Measurements from ENCODE around the gene PPP1R15A. TPM values are rescaled to one million over a fixed set of nuclear protein-coding genes. Genes with fewer than 3 reads are reported as not detected.
A peak's percentile ranks its signal among the peaks of the same experiment; 100 is the strongest.

Gene PPP1R15A
- total RNA-seq, 6 donors from 2014 or later = 96.2 to 194 (median 114) TPM

DNA sequence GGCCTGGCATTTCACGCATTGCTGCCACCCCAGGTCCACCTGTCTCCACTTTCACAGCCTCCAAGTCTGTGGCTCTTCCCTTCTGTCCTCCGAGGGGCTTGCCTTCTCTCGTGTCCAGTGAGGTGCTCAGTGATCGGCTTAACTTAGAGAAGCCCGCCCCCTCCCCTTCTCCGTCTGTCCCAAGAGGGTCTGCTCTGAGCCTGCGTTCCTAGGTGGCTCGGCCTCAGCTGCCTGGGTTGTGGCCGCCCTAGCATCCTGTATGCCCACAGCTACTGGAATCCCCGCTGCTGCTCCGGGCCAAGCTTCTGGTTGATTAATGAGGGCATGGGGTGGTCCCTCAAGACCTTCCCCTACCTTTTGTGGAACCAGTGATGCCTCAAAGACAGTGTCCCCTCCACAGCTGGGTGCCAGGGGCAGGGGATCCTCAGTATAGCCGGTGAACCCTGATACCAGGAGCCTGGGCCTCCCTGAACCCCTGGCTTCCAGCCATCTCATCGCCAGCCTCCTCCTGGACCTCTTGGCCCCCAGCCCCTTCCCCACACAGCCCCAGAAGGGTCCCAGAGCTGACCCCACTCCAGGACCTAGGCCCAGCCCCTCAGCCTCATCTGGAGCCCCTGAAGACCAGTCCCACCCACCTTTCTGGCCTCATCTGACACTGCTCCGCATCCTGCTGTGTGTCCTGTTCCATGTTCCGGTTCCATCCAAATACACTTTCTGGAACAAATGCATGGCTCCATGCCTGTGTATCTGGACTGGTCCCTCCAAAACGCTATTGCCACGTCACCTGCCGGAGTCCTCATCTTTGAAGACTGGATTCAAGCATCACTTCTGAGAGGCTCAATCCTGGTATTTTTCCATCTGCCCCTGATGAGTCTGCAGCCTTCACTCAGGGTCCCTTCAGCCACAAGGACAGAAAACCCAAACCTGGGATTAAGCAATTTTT, 50.6 kb downstream of the PPP1R15A start:
- WGBS, 2 donors = 90 to 97% methylated on average over 15 to 17 of the region's 18 CpGs
- DNase-seq (no peak), ATAC-seq (ENCODE audit: low FRiP score in 2 of 2) (no peak)
- H3K27ac ChIP-seq = no peak overlapping the region
- no peaks in the 10 kb centered on the region for H3K27me3 ChIP-seq
- TF ChIP-seq EP300 (IDR thresholded peaks at IDR 0.05) (no peak), POLR2A (IDR thresholded peaks at IDR 0.05) (no peak), POLR2AphosphoS5 (IDR thresholded peaks at IDR 0.05) (no peak)
- TF ChIP-seq, protein P1, sequence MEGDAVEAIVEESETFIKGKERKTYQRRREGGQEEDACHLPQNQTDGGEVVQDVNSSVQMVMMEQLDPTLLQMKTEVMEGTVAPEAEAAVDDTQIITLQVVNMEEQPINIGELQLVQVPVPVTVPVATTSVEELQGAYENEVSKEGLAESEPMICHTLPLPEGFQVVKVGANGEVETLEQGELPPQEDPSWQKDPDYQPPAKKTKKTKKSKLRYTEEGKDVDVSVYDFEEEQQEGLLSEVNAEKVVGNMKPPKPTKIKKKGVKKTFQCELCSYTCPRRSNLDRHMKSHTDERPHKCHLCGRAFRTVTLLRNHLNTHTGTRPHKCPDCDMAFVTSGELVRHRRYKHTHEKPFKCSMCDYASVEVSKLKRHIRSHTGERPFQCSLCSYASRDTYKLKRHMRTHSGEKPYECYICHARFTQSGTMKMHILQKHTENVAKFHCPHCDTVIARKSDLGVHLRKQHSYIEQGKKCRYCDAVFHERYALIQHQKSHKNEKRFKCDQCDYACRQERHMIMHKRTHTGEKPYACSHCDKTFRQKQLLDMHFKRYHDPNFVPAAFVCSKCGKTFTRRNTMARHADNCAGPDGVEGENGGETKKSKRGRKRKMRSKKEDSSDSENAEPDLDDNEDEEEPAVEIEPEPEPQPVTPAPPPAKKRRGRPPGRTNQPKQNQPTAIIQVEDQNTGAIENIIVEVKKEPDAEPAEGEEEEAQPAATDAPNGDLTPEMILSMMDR (IDR thresholded peaks at IDR 0.05) = no peak
- H3K36me3 ChIP-seq = peaks cover 7 to 58% (median 46%) of the 10 kb centered on the region in 4 donors
- H3K4me3 ChIP-seq = no peak overlapping the region
- H3K9me3 ChIP-seq = no peaks in the 10 kb centered on the region
- H3K4me1 ChIP-seq = peaks cover 0 to 13% (median 10%) of the 10 kb centered on the region in 4 donors

DNA sequence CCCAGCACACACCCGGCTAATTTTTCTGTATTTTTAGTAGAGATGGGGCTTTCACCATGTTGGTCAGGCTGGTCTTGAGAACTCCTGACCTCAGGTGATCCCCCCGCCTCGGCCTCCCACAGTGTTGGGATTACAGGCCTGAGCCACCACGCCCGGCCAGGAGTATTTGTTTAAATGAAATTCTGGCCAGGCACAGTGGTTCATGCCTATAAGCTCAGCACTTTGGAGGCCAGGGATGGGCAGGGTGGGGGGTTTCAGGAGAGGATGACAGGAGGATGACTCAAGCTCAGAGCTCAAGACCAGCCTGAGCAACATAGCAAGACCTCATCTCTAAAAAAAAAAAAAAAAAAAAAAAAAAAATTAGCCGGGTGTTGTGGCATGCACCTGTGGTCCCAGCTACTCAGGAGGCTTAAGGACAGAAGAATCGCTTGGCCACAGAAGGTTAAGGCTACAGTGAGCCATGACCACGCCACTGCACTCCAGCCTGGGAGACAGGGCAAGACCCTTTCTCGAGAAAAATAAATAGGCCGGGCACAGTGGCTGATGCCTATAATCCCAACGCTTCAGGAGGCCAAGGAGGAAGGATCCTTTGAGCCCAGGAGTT, 53.1 kb downstream of the PPP1R15A start:
- Histone ChIP-seq H3K27ac (peak overlapping the region in 3 of 4 donors; percentile 53 to 73 (median 68)), H3K4me1 (peaks cover 0 to 14% (median 11%) of the 10 kb centered on the region in 4 donors), H3K27me3 (no peaks in the 10 kb centered on the region), H3K36me3 (peaks cover 7 to 33% (median 26%) of the 10 kb centered on the region in 4 donors), H3K4me3 (no peak overlapping the region), H3K9me3 (no peaks in the 10 kb centered on the region)
- DNase-seq (peak in 1 of 2 donors; percentile 43), ATAC-seq (ENCODE audit: low FRiP score in 2 of 2) (peak in 1 of 2 donors; percentile 38)
- TF ChIP-seq, protein P1 (IDR thresholded peaks at IDR 0.05) = no peak
- TF ChIP-seq EP300 (IDR thresholded peaks at IDR 0.05) (no peak), POLR2A (IDR thresholded peaks at IDR 0.05) (no peak), POLR2AphosphoS5 (IDR thresholded peaks at IDR 0.05) (no peak)
- 71 to 79% methylated on average over 7 to 11 of the region's 11 CpGs for WGBS, 2 donors

Other genes starting within 250 kb of the PPP1R15A start
- 10 to 100 TPM in 3 of 6 donors, 1 to 10 TPM in 3; 5.2 to 25.4 (median 10.0) TPM for gene DBP, start 235.0 kb upstream of the PPP1R15A start, total RNA-seq
- 1 to 10 TPM; 2.1 to 8.1 (median 5.3) TPM for gene CA11, start 226.2 kb upstream of the PPP1R15A start, total RNA-seq
- gene NTN5, start 199.4 kb upstream of the PPP1R15A start, total RNA-seq = 1 to 10 TPM in 3 of 6 donors, under 1 TPM in 2, not detected in 1; 0.57 to 3.1 (median 1.0) TPM
- gene FUT2, start 176.4 kb upstream of the PPP1R15A start, total RNA-seq = 1 to 10 TPM in 3 of 6 donors, under 1 TPM in 2, not detected in 1; 0.15 to 4.7 (median 1.9) TPM
- gene MAMSTR, start 152.7 kb upstream of the PPP1R15A start, total RNA-seq = 1 to 10 TPM in 5 of 6 donors, not detected in 1; 1.1 to 3.1 (median 1.3) TPM
- gene RASIP1, start 131.8 kb upstream of the PPP1R15A start, total RNA-seq = 10 to 100 TPM; 14.7 to 74.4 (median 26.3) TPM
- gene IZUMO1, start 125.5 kb upstream of the PPP1R15A start, total RNA-seq = 1 to 10 TPM in 5 of 6 donors, not detected in 1; 1.4 to 4.2 (median 2.5) TPM
- 10 to 100 TPM in 3 of 6 donors, 1 to 10 TPM in 3; 7.2 to 17.4 (median 10.1) TPM for gene FUT1, start 119.8 kb upstream of the PPP1R15A start, total RNA-seq
- gene FGF21, start 116.9 kb upstream of the PPP1R15A start, total RNA-seq = not detected
- gene BCAT2, start 61.4 kb upstream of the PPP1R15A start, total RNA-seq = 100 to 1,000 TPM in 1 of 6 donors, 10 to 100 TPM in 5; 50.7 to 221 (median 81.2) TPM
- gene HSD17B14, start 35.9 kb upstream of the PPP1R15A start, total RNA-seq = 10 to 100 TPM; 13.8 to 65.0 (median 28.5) TPM
- gene PLEKHA4, start 3.8 kb upstream of the PPP1R15A start, total RNA-seq = 10 to 100 TPM in 5 of 6 donors, 1 to 10 TPM in 1; 6.3 to 34.9 (median 21.2) TPM
- 1 to 10 TPM in 1 of 6 donors, under 1 TPM in 2, not detected in 3; 0.30 to 4.9 (median 0.86) TPM for gene TULP2, start 26.3 kb downstream of the PPP1R15A start, total RNA-seq
- 100 to 1,000 TPM; 278 to 463 (median 341) TPM for gene NUCB1, start 27.9 kb downstream of the PPP1R15A start, total RNA-seq
- gene DHDH, start 61.3 kb downstream of the PPP1R15A start, total RNA-seq = 1 to 10 TPM; 1.9 to 6.3 (median 2.8) TPM
- gene BAX, start 82.5 kb downstream of the PPP1R15A start, total RNA-seq = 100 to 1,000 TPM in 4 of 6 donors, 10 to 100 TPM in 2; 68.1 to 143 (median 112) TPM
- over 10,000 TPM in 3 of 6 donors, 1,000 to 10,000 TPM in 3; 5,928 to 23,282 (median 11,982) TPM for gene FTL, start 92.9 kb downstream of the PPP1R15A start, total RNA-seq
- gene GYS1, start 120.9 kb downstream of the PPP1R15A start, total RNA-seq = 10 to 100 TPM; 26.4 to 79.6 (median 35.6) TPM
- 100 to 1,000 TPM in 2 of 6 donors, 10 to 100 TPM in 4; 45.7 to 105 (median 70.6) TPM for gene RUVBL2, start 121.5 kb downstream of the PPP1R15A start, total RNA-seq
- under 1 TPM in 1 of 6 donors, not detected in 5; 0.77 TPM for gene LHB, start 144.7 kb downstream of the PPP1R15A start, total RNA-seq
- not detected for gene CGB3, start 151.9 kb downstream of the PPP1R15A start, total RNA-seq
- gene CGB2, start 159.5 kb downstream of the PPP1R15A start, total RNA-seq = not detected
- gene CGB1, start 164.5 kb downstream of the PPP1R15A start, total RNA-seq = not detected
- gene CGB5, start 171.4 kb downstream of the PPP1R15A start, total RNA-seq = not detected
- not detected for gene CGB8, start 176.7 kb downstream of the PPP1R15A start, total RNA-seq
- 1 to 10 TPM in 1 of 6 donors, under 1 TPM in 5; 0.22 to 5.2 (median 0.55) TPM for gene CGB7, start 185.3 kb downstream of the PPP1R15A start, total RNA-seq
- gene NTF4, start 192.4 kb downstream of the PPP1R15A start, total RNA-seq = 10 to 100 TPM in 1 of 6 donors, 1 to 10 TPM in 5; 1.2 to 10.5 (median 4.9) TPM
- gene KCNA7, start 200.3 kb downstream of the PPP1R15A start, total RNA-seq = not detected
- 1,000 to 10,000 TPM in 1 of 6 donors, 100 to 1,000 TPM in 5; 147 to 1,500 (median 176) TPM for gene SNRNP70, start 213.0 kb downstream of the PPP1R15A start, total RNA-seq
- gene LIN7B, start 241.9 kb downstream of the PPP1R15A start, total RNA-seq = 10 to 100 TPM in 1 of 6 donors, 1 to 10 TPM in 5; 3.1 to 10.2 (median 7.6) TPM
- 1 to 10 TPM in 4 of 6 donors, under 1 TPM in 1, not detected in 1; 0.89 to 7.9 (median 2.3) TPM for gene C19orf73, start 246.7 kb downstream of the PPP1R15A start, total RNA-seq
- gene PPFIA3, start 247.1 kb downstream of the PPP1R15A start, total RNA-seq = 10 to 100 TPM in 1 of 6 donors, 1 to 10 TPM in 5; 2.4 to 11.5 (median 5.9) TPM

All from upper lobe of left lung (tissue), 6 donors.